OCI-LY3 (cell line): ENCODE measurements around the gene VOPP1.

Source experiments
- CTCF ChIP-seq: fragments of 200-600, 300-600 bp; sonication (generic); IDR thresholded peaks from 2 replicates; pipeline ENCODE4 v1.5.1; 2014; ENCODE audit warnings: antibody characterized with exemption, low read length, low read depth
- EZH2phosphoT487 ChIP-seq: fragments of 200-600 bp; shearing (Covaris generic); IDR thresholded peaks from 2 replicates; pipeline ENCODE4 v1.6.1; 2018; ENCODE audit warnings: antibody characterized with exemption, mixed run types, low read depth

- TF ChIP-seq CTCF (no peak), EZH2phosphoT487 (no peak)
These were observed 55.1 kb downstream of the VOPP1 start for GRCh38 chr7:55517191-55517633.
